HG02943 (cell line): Measurements from ENCODE around the gene ESPN.
"Not testable (repeated sequence)": the region's sequence is repeated elsewhere in the genome, so short reads cannot be mapped to it uniquely, and the experiment has no call there.

ENCODE experiments used
- ATAC-seq: cut with Tn5 transposase; IDR thresholded peaks from one replicate; pipeline ENCODE4 v1.9.1; 2021; ENCODE audit warnings: mild to moderate bottlenecking, low read depth, moderate library complexity; ENCODE audit not compliant: unreplicated experiment

ESPN gene

GRCh38 chr1:6427441-6428390 lies 3.1 kb downstream of the ESPN start:
- no peak for ATAC-seq

DNA sequence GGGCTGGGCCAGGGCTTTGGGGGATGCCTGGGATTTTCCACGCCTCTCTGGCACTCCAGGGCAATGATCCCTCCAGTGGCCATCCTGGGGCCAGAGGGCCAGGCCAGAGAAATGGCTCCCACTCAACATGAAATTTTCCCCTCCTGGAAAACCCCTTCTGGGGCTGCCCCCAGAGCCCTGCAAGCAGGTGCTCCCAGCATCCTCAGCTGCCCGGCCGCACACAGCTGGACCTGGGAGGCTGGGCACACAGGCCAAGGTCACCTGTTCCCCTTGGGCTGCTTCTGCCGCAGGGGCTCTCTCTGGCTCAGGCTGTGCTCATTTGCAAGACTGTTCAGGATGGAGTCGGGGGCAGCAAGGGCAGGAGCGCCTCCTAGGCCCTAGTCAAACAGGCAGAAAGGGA lies 3.9 kb downstream of the ESPN start:
- ATAC-seq, result not testable (repeated sequence)

GRCh38 chr1:6429660-6430411 lies 5.3 kb downstream of the ESPN start:
- ATAC-seq, result not testable (repeated sequence)

- not testable (repeated sequence) for ATAC-seq
These were observed 7.3 kb downstream of the ESPN start for GRCh38 chr1:6431645-6432579.

- ATAC-seq, result no peak
These were observed 9.6 kb downstream of the ESPN start for GRCh38 chr1:6434186-6434585.

GRCh38 chr1:6435129-6435528 lies 10.6 kb downstream of the ESPN start:
- no peak for ATAC-seq

- ATAC-seq, result no peak
These were observed 11.0 kb downstream of the ESPN start for GRCh38 chr1:6435547-6435946.

DNA sequence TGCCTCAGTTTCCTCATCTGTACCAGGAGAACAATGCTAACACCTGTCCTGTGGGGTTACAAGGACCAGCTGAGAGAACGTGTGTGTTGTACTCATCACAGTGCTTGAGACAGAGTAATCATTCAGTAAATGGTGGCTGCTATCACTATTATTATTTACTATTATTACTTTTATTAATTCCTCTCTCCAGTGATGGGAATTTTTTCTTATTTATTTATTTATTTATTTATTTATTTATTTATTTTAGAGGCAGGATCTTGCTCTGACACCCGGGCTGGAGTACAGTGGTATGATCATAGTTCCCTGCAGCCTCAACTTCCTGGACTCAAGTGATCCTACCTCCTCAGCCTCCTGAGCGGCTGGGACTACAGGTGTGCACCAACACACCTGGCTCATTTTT lies 11.7 kb downstream of the ESPN start:
- ATAC-seq, result not testable (repeated sequence)

DNA sequence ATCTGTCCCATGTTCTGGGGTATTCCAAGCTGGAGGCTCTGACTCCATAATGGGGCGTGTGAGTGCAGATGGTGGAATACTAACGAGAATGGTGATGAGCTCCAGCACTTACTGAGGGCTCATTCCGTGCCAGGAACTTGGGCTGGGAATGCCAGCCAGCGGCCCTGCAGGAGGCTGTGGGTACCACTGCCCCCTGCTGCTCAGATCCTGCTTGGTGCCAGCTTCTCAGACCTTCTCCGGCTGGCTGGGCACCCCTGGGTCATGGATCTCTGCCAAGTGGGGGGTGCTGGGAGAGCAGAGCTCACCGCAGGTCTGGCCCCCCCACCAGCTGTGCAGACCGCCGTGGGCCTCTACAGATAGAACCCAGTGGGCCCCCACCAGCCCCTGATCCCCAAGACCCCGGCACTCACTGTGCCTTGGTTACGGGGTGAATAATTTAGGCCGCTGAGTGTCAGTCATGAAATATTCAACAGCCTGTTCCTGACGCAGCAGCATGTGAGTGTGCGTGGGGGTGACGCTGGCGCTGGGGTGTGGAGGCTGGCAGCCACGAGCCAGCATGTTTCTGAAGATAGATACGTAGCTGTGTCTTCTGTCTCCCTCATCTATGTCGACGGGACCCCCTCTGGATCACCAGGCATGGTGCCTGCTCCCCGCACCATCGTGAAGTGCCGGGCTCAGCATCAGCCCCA lies 12.6 kb downstream of the ESPN start:
- ATAC-seq, result not testable (repeated sequence)

GRCh38 chr1:6438047-6438525 lies 13.5 kb downstream of the ESPN start:
- peak; percentile 56 for ATAC-seq

DNA sequence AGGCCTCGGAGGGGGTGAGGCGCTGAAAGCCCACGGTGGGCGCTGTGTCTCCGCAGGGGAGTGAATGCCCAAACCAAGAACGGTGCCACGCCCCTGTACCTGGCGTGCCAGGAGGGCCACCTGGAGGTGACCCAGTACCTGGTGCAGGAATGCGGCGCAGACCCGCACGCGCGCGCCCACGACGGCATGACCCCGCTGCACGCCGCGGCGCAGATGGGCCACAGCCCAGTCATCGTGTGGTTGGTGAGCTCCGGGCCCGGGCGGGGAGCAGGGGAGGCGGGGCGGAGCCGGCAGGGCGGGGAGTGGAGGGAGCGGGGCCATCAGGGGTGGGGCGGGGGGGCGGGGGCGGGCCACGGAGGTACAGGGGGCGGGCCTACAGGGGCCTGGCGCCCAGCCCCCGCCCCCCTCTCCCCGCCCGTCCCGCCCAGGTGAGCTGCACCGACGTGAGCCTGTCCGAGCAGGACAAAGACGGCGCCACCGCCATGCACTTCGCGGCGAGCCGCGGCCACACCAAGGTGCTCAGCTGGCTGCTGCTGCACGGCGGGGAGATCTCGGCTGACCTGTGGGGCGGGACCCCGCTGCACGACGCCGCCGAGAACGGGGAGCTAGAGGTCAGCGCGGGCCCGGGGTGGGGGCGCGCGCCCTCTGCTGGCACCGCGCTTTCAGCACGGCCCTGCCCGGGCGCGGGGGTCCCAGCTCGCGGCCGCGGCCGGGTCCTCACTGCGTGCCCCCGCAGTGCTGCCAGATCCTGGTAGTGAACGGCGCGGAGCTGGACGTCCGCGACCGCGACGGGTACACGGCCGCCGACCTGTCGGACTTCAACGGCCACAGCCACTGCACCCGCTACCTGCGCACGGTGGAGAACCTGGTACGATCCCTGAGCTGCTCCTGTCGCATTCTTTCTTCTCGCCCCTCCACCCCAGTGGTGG lies 15.9 kb downstream of the ESPN start:
- no peak for ATAC-seq

GRCh38 chr1:6441586-6441985 lies 17.0 kb downstream of the ESPN start:
- no peak for ATAC-seq

- no peak for ATAC-seq
These were observed 19.0 kb downstream of the ESPN start for GRCh38 chr1:6443339-6444115.

GRCh38 chr1:6444377-6444776 lies 19.8 kb downstream of the ESPN start:
- ATAC-seq, result no peak

DNA sequence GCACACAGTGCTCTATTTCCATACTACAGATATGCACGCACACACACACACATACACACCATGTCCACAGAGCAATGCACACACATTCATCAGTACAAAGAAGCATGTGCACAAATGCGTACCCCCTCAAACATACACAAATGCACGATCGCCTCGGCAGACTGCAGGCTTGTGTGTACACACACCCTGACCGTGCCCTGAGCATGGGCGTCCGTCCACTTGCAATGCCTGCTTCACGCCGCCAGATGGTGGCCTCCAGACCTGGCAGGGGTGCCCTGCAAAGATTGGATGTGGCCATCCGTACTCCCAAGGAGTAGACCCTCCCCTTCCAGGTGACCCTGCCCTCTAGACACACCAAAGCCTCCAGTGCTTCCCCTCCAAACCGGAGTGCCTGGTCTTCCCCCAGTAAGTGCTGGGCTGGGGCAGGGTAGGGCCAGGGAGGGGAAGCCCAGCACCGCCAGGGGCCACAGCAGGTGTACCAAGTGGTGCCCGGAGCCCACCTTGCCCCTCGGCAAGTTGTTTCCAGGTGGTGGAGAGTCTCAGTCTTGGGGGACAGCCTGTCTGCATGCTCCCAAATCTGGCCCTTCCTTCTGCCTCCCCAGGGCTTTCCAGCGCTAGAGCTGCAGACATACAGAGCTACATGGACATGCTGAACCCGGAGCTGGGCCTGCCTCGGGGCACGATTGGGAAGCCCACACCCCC lies 20.6 kb downstream of the ESPN start:
- ATAC-seq, result no peak

DNA sequence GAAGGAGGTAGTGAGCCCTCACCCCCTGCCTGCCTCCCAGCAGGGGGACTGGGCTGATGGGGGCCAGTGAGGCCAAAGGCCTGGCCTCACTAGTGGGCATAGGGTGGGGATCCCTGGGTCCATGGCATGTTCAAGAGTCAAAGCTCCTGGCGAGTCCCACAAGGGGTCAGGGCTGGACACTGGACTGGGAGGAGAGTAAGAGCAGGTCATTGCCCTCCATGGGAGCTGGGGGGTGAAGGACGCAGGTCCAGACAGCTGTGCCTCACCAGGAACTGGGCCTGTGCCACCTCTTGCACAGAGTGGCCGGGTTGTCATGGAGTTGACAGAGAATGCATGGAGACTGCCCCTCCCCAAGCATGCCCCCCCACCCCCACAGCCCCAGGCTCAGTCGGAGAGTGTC lies 21.4 kb downstream of the ESPN start:
- ATAC-seq, result not testable (repeated sequence)

DNA sequence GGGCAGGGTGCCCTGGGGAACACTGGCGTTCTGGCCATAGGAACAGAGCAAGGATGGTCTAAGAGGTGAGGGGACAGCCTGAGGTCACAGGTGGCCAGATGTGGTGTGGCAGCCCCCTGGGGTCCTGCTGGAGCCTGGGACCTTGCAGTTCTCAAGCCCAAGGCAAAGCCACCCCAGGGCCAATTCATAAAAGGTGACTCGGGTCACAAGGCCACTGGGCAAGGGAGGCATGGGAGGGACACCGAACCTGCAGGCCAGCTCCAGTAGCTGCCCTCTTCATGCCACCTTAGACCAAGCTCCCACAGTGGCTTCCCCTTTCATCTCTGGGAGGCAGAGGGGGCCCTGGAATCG lies 22.1 kb downstream of the ESPN start:
- no peak for ATAC-seq
